WERI-Rb-1 (cell line): ENCODE data around the gene CDC25B.

Experiments
- DNase-seq: peaks from one replicate; pipeline ENCODE4 v3.0.0-alpha.2; 2020
- H3K27ac ChIP-seq: fragments of 250-450 bp; sonication (Bioruptor Pico); 2 replicates; pipeline ENCODE4 v1.5.1; 2020; ENCODE audit warnings: mild to moderate bottlenecking, moderate library complexity
- H3K27me3 ChIP-seq: fragments of 250-450 bp; sonication (Bioruptor Pico); 2 replicates; pipeline ENCODE4 v1.5.1; 2021; ENCODE audit warnings: mild to moderate bottlenecking, low read depth, moderate library complexity; ENCODE audit not compliant: insufficient read depth, severe bottlenecking
- H3K36me3 ChIP-seq: fragments of 250-450 bp; sonication (Bioruptor Pico); 2 replicates; pipeline ENCODE4 v1.5.1; 2020; ENCODE audit warnings: mild to moderate bottlenecking, moderate library complexity
- H3K4me3 ChIP-seq: 2 replicates; pipeline ENCODE4 v1.5.1; 2011; ENCODE audit warnings: low read depth, mild to moderate bottlenecking, control low read depth, low read length
- H3K9me3 ChIP-seq: fragments of 250-450 bp; sonication (Bioruptor Pico); 2 replicates; pipeline ENCODE4 v1.5.1; 2021; ENCODE audit warnings: mild to moderate bottlenecking, moderate library complexity; ENCODE audit not compliant: severe bottlenecking
- TF ChIP-seq, protein P1 (sequence below): IDR thresholded peaks from 2 replicates; pipeline ENCODE4 v1.5.1; 2011; ENCODE audit warnings: low read depth, mild to moderate bottlenecking, control low read depth, inconsistent platforms, low read length

The CDC25B gene

GRCh38 chr20:3795511-3796468, at the start of gene CDC25B:
Gene CDC25B, plus strand, starts transcription at chr20:3796310. Its CDS starts 222 bp downstream, at chr20:3796532.
- H3K27ac ChIP-seq: peak within 1 kb of the TSS; percentile 82
- H3K36me3 ChIP-seq: peaks cover 18% of the 10 kb centered on the region
- TF ChIP-seq, protein P1, sequence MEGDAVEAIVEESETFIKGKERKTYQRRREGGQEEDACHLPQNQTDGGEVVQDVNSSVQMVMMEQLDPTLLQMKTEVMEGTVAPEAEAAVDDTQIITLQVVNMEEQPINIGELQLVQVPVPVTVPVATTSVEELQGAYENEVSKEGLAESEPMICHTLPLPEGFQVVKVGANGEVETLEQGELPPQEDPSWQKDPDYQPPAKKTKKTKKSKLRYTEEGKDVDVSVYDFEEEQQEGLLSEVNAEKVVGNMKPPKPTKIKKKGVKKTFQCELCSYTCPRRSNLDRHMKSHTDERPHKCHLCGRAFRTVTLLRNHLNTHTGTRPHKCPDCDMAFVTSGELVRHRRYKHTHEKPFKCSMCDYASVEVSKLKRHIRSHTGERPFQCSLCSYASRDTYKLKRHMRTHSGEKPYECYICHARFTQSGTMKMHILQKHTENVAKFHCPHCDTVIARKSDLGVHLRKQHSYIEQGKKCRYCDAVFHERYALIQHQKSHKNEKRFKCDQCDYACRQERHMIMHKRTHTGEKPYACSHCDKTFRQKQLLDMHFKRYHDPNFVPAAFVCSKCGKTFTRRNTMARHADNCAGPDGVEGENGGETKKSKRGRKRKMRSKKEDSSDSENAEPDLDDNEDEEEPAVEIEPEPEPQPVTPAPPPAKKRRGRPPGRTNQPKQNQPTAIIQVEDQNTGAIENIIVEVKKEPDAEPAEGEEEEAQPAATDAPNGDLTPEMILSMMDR: peak; percentile 49
- H3K4me3 ChIP-seq: peak within 1 kb of the TSS; percentile 82
- no peaks in the 10 kb centered on the region for H3K27me3 ChIP-seq
- H3K9me3 ChIP-seq: no peaks in the 10 kb centered on the region
- DNase-seq: peak; percentile 95

- Histone ChIP-seq H3K36me3 (peaks cover 7% of the 10 kb centered on the region; the same call in 1 of the 2 replicates), H3K9me3 (no peaks in the 10 kb centered on the region), H3K4me3 (no peak overlapping the region), H3K27me3 (no peaks in the 10 kb centered on the region), H3K27ac (no peak overlapping the region)
- DNase-seq: no peak
- TF ChIP-seq, protein P1: no peak
Observed at GRCh38 chr20:3747471-3747870, 48.6 kb upstream of the CDC25B start.

DNA sequence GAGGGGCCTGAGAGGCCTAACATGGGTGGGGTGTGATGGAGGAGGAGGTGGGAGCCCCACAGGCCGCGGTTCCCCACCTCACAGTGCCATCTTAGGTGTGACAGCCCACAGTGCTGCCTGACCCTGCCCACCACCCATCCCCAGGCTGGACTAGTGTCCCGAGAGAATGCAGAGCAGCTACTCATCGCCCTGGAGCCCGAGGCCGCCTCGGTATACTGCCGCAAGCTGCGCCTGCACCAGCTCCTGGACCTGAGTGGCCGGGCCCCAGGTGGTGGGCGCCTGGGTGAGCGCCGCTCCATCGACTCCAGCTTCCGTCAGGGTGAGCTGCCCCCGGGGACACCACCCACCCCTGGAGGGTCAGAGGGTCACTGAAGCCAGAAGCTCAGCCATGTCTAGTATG, 48.0 kb upstream of the CDC25B start:
- DNase-seq: no peak
- no peak overlapping the region for H3K4me3 ChIP-seq
- H3K27ac ChIP-seq: no peak overlapping the region
- H3K27me3 ChIP-seq: no peaks in the 10 kb centered on the region
- TF ChIP-seq, protein P1: no peak
- no peaks in the 10 kb centered on the region for H3K9me3 ChIP-seq
- H3K36me3 ChIP-seq: peaks cover 12% of the 10 kb centered on the region

- DNase-seq: no peak
- Histone ChIP-seq H3K9me3 (no peaks in the 10 kb centered on the region), H3K27me3 (no peaks in the 10 kb centered on the region), H3K4me3 (peak overlapping the region; percentile 22; the same call in 1 of the 2 replicates), H3K27ac (peak overlapping the region; percentile 49), H3K36me3 (peaks cover 12% of the 10 kb centered on the region)
- TF ChIP-seq, protein P1: no peak
Observed at GRCh38 chr20:3749087-3749688, 46.9 kb upstream of the CDC25B start.

GRCh38 chr20:3749689-3750531, 46.2 kb upstream of the CDC25B start:
- H3K27ac ChIP-seq: peak overlapping the region; percentile 52
- peak; percentile 82 for DNase-seq
- peak overlapping the region; percentile 55 for H3K4me3 ChIP-seq
- H3K27me3 ChIP-seq: no peaks in the 10 kb centered on the region
- H3K9me3 ChIP-seq: no peaks in the 10 kb centered on the region
- TF ChIP-seq, protein P1: peak; percentile 91
- peaks cover 12% of the 10 kb centered on the region for H3K36me3 ChIP-seq
